PC-3 (cell line): Measurements from ENCODE around the gene PLEKHN1. TPM values are rescaled to one million over a fixed set of nuclear protein-coding genes. Genes with fewer than 3 reads are reported as not detected.

Source experiments
- ATAC-seq: fragments of 200-7000 bp; cut with Tn5 transposase; 2 replicates; pipeline ENCODE4 v1.9.1; 2020; ENCODE audit warnings: mild to moderate bottlenecking, moderate library complexity
- BruUV-seq: library from RNA; stranded (reverse); fragments of 400-500 nt; replicated peaks from 2 replicates; lab custom pipeline; 2021; lab: Mats Ljungman, UMichigan
- CTCF ChIA-PET: fragments of 300-600 bp; sonication (Branson Sonifier 250); formaldehyde crosslinking; loops from one replicate; lab custom pipeline; 2022; ENCODE audit warnings: antibody characterized with exemption; lab: Charles Lee
- POLR2A ChIA-PET: fragments of 300-600 bp; sonication (Branson Sonifier 250); formaldehyde crosslinking; loops from one replicate; lab custom pipeline; 2022; ENCODE audit warnings: antibody characterized with exemption; ENCODE audit not compliant: unreplicated experiment; lab: Charles Lee
- DNase-seq: peaks from one replicate; pipeline ENCODE4 v3.0.0-alpha.2; 2015
- H2AFZ ChIP-seq: fragments of 300-600 bp; sonication (generic); 2 replicates; pipeline ENCODE4 v1.6.0; 2016; ENCODE audit warnings: antibody characterized with exemption, low read length
- H3F3A ChIP-seq: fragments of 300-600 bp; sonication (generic); one replicate; pipeline ENCODE4 v1.6.0; 2017; ENCODE audit warnings: antibody characterized with exemption, low read length, control low read depth, mild to moderate bottlenecking; ENCODE audit not compliant: unreplicated experiment
- H3K27ac ChIP-seq: fragments of 300-600 bp; sonication (generic); 2 replicates; pipeline ENCODE4 v1.5.1; 2016; ENCODE audit warnings: mild to moderate bottlenecking, low read length
- H3K27me3 ChIP-seq: fragments of 300-600 bp; sonication (generic); 2 replicates; pipeline ENCODE4 v1.6.1; 2016; ENCODE audit warnings: low read length, mixed read lengths
- H3K36me3 ChIP-seq: fragments of 300-600 bp; sonication (generic); 2 replicates; pipeline ENCODE4 v1.6.1; 2016; ENCODE audit warnings: low read depth, mixed run types, low read length, mixed read lengths
- H3K4me1 ChIP-seq: fragments of 300-600 bp; sonication (generic); 2 replicates; pipeline ENCODE4 v1.5.1; 2016; ENCODE audit warnings: low read length; ENCODE audit not compliant: insufficient read depth
- H3K4me2 ChIP-seq: fragments of 300-600 bp; sonication (generic); 2 replicates; pipeline ENCODE4 v1.6.0; 2016; ENCODE audit warnings: low read length
- H3K4me3 ChIP-seq: fragments of 300-600 bp; sonication (generic); 2 replicates; pipeline ENCODE4 v1.5.1; 2016; ENCODE audit warnings: mild to moderate bottlenecking, low read length, mixed read lengths
- H3K79me2 ChIP-seq: fragments of 300-600 bp; sonication (generic); 2 replicates; pipeline ENCODE4 v1.6.1; 2017; ENCODE audit warnings: low read length, mixed read lengths
- H3K9ac ChIP-seq: fragments of 300-600 bp; sonication (generic); 2 replicates; pipeline ENCODE4 v1.6.0; 2016; ENCODE audit warnings: mild to moderate bottlenecking, low read length
- H3K9me2 ChIP-seq: fragments of 300-600 bp; sonication (generic); replicated peaks from 2 replicates; pipeline ENCODE4 v1.6.1; 2016; ENCODE audit warnings: mixed run types, low read length, mixed read lengths
- H3K9me3 ChIP-seq: fragments of 300-600 bp; sonication (generic); 2 replicates; pipeline ENCODE4 v1.6.1; 2016; ENCODE audit warnings: low read length, mixed read lengths
- H4K20me1 ChIP-seq: fragments of 300-600 bp; sonication (generic); 2 replicates; pipeline ENCODE4 v1.6.1; 2016; ENCODE audit warnings: low read length, mixed read lengths
- EZH2 ChIP-seq: fragments of 300-600 bp; sonication (generic); IDR thresholded peaks from one replicate; pipeline ENCODE4 v1.6.1; 2017; ENCODE audit warnings: antibody characterized with exemption, mild to moderate bottlenecking, low read length; ENCODE audit not compliant: unreplicated experiment
- EZH2phosphoT487 ChIP-seq: fragments of 300-600 bp; sonication (generic); IDR thresholded peaks from 2 replicates; pipeline ENCODE4 v1.6.1; 2018; ENCODE audit warnings: mild to moderate bottlenecking, antibody characterized with exemption, low read length, borderline replicate concordance
- intact Hi-C: fragments of 100-400 bp; cut with micrococcal nuclease; formaldehyde crosslinking; loops from 2 replicates; pipeline ENCODE4 v1.9.0; 2023
- total RNA-seq: library from RNA; depleted of rRNA; stranded (reverse); fragments of >200 nt; gene quantifications from 2 replicates; pipeline ENCODE4 v1.2.3, GENCODE V29; 2014
- TF ChIP-seq, protein P1 (sequence below): fragments of 300-600 bp; sonication (generic); conservative IDR thresholded peaks from 2 replicates; pipeline ENCODE4 v1.5.1; 2017; ENCODE audit warnings: antibody characterized with exemption, low read depth, mild to moderate bottlenecking, low read length

Gene PLEKHN1
- total RNA-seq, 1 experiment from 2014 or later = 14.0 TPM

DNA sequence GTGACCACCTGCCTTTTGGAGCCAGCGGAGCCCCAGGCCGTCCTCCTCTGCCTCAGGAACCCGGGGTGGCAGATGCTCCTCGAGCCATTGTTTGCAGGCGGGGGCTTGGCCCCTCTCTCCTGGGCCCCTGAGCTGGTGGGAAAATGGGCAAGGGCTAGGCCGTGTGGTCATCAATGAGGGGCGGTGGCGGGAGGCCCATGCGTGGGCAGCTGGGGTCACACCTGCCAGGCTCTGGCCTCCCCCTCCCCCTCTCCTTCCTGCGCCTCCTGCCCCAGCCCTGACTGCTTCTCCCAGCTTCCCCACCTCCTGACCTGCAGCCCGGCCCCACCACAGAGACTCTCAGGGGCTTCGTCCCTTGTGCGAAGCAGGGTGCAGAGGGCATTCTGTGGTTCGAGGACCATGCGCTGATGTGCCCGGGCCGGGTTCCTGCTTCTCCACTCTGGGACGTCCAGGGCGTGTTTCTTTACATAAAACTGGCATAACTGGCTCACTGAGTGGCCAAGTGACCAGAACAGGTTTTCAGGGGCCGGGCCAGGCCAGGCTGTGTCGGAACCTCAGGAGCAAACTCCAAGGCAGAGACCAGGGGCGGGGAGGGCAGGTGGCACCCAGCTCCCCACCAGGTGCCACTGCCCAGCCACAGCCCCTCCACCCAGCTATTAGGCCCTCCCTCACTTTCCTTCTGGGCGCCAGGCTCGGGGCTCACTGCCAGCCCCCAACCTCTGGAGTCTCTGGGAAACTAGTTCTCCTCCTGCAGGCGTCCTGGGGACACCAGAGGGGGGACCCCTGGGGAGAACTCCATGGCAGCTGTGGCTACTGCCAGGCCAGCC is 33.3 kb upstream of the PLEKHN1 start:
- DNase-seq (peak; percentile 74), ATAC-seq (peak; percentile 73)
- ChIA-PET CTCF (no interaction called here), POLR2A (no interaction called here)
- Histone ChIP-seq H3K4me3 (peak overlapping the region; percentile 27; the same call in 1 of the 2 replicates), H3F3A (no peaks in the 10 kb centered on the region), H3K27me3 (peaks cover 18% of the 10 kb centered on the region), H3K27ac (no peak overlapping the region), H3K9ac (no peak overlapping the region), H3K9me2 (no peaks in the 10 kb centered on the region), H4K20me1 (no peaks in the 10 kb centered on the region), H2AFZ (no peak overlapping the region), H3K79me2 (no peaks in the 10 kb centered on the region), H3K36me3 (no peaks in the 10 kb centered on the region), H3K9me3 (no peaks in the 10 kb centered on the region), H3K4me2 (peak overlapping the region; percentile 70), H3K4me1 (peaks cover 9% of the 10 kb centered on the region)
- TF ChIP-seq EZH2phosphoT487 (no peak), EZH2 (no peak)
- TF ChIP-seq, protein P1, sequence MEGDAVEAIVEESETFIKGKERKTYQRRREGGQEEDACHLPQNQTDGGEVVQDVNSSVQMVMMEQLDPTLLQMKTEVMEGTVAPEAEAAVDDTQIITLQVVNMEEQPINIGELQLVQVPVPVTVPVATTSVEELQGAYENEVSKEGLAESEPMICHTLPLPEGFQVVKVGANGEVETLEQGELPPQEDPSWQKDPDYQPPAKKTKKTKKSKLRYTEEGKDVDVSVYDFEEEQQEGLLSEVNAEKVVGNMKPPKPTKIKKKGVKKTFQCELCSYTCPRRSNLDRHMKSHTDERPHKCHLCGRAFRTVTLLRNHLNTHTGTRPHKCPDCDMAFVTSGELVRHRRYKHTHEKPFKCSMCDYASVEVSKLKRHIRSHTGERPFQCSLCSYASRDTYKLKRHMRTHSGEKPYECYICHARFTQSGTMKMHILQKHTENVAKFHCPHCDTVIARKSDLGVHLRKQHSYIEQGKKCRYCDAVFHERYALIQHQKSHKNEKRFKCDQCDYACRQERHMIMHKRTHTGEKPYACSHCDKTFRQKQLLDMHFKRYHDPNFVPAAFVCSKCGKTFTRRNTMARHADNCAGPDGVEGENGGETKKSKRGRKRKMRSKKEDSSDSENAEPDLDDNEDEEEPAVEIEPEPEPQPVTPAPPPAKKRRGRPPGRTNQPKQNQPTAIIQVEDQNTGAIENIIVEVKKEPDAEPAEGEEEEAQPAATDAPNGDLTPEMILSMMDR = no peak
- no TSS peak for BruUV-seq
- intact Hi-C loops = no loop called here

DNA sequence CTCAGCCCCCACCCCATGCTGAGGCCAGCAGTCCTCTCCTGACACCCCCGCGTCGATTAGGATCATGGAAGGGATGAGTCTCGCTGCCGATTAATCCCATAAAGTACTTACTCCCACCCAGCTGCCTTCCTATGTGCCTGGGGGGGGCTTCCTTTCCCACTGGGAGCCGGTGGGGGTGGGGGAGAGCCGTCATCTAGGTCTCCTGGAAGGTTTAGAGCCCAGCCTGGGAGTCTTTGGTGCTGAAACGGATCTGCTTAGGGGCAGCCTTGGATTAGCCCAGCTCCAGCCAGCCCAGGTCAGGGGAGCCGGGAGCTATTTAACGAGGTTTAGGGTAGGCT is 32.7 kb upstream of the PLEKHN1 start:
- BruUV-seq = no TSS peak
- DNase-seq (no peak), ATAC-seq (no peak)
- H3F3A ChIP-seq = no peaks in the 10 kb centered on the region
- H3K27me3 ChIP-seq = peaks cover 18% of the 10 kb centered on the region
- H3K4me1 ChIP-seq = peaks cover 9% of the 10 kb centered on the region
- intact Hi-C loops = no loop called here
- ChIA-PET CTCF (interaction anchor here (0.7 kb wide), 1 partner anchor 154 kb away, joined by 5 read pairs; no protein-coding TSS in a partner anchor), POLR2A (no interaction called here)
- no peaks in the 10 kb centered on the region for H3K9me2 ChIP-seq
- peak overlapping the region; percentile 27; the same call in 1 of the 2 replicates for H3K4me3 ChIP-seq
- H4K20me1 ChIP-seq = no peaks in the 10 kb centered on the region
- TF ChIP-seq EZH2 (no peak), EZH2phosphoT487 (no peak)
- TF ChIP-seq, protein P1 = no peak
- no peak overlapping the region for H2AFZ ChIP-seq
- no peaks in the 10 kb centered on the region for H3K9me3 ChIP-seq
- no peaks in the 10 kb centered on the region for H3K36me3 ChIP-seq
- H3K4me2 ChIP-seq = peak overlapping the region; percentile 70
- no peaks in the 10 kb centered on the region for H3K79me2 ChIP-seq
- H3K27ac ChIP-seq = no peak overlapping the region
- H3K9ac ChIP-seq = no peak overlapping the region
